OCI-LY3 (cell line): Measurements from ENCODE around the gene RECK.

Source experiments
- H2AFZ ChIP-seq: fragments of 200-600, 300-600 bp; shearing (Covaris generic); 2 replicates; pipeline ENCODE4 v1.6.0; 2014; ENCODE audit warnings: antibody characterized with exemption, low read depth, low read length
- H3K27ac ChIP-seq: fragments of 200-600, 300-600 bp; sonication (generic); 2 replicates; pipeline ENCODE4 v1.5.1; 2014; ENCODE audit warnings: mild to moderate bottlenecking, low read length, moderate library complexity, mixed read lengths
- H3K27me3 ChIP-seq: fragments of 200-600, 300-600 bp; sonication (generic); 2 replicates; pipeline ENCODE4 v1.6.1; 2014; ENCODE audit warnings: low read depth, low read length, mixed read lengths
- H3K36me3 ChIP-seq: fragments of 200-600, 300-600 bp; sonication (generic); replicated peaks from 2 replicates; pipeline ENCODE3; 2014; ENCODE audit warnings: low read depth, low read length, mixed read lengths
- H3K4me1 ChIP-seq: fragments of 300-600, 200-600 bp; sonication (generic); 2 replicates; pipeline ENCODE4 v1.6.1; 2014; ENCODE audit warnings: low read length, mixed read lengths
- H3K4me2 ChIP-seq: fragments of 200-600, 300-600 bp; sonication (generic); 2 replicates; pipeline ENCODE4 v1.6.1; 2014; ENCODE audit warnings: low read length, mixed read lengths
- H3K4me3 ChIP-seq: fragments of 300-600, 200-600 bp; sonication (generic); 2 replicates; pipeline ENCODE4 v1.5.1; 2014; ENCODE audit warnings: antibody characterized with exemption, mild to moderate bottlenecking, low read length, moderate library complexity
- H3K79me2 ChIP-seq: fragments of 300-600, 200-600 bp; shearing (Covaris generic); 2 replicates; pipeline ENCODE4 v1.6.1; 2014; ENCODE audit warnings: mild to moderate bottlenecking, low read length, mixed read lengths
- H3K9ac ChIP-seq: fragments of 300-600, 200-600 bp; shearing (Covaris generic); 2 replicates; pipeline ENCODE4 v1.6.0; 2014; ENCODE audit warnings: mild to moderate bottlenecking, low read length, moderate library complexity
- H3K9me3 ChIP-seq: fragments of 200-600, 300-600 bp; shearing (Covaris generic); 2 replicates; pipeline ENCODE4 v1.6.1; 2014; ENCODE audit warnings: low read length, mixed read lengths; ENCODE audit not compliant: insufficient read depth
- H4K20me1 ChIP-seq: fragments of 200-600, 300-600 bp; sonication (generic); 2 replicates; pipeline ENCODE4 v1.6.1; 2016; ENCODE audit warnings: low read length, mixed read lengths; ENCODE audit not compliant: insufficient read depth
- CTCF ChIP-seq: fragments of 200-600, 300-600 bp; sonication (generic); IDR thresholded peaks from 2 replicates; pipeline ENCODE4 v1.5.1; 2014; ENCODE audit warnings: antibody characterized with exemption, low read length, low read depth
- EZH2phosphoT487 ChIP-seq: fragments of 200-600 bp; shearing (Covaris generic); IDR thresholded peaks from 2 replicates; pipeline ENCODE4 v1.6.1; 2018; ENCODE audit warnings: antibody characterized with exemption, mixed run types, low read depth

RECK gene

GRCh38 chr9:36164372-36164771 lies 127.7 kb downstream of the RECK start:
- TF ChIP-seq CTCF (no peak), EZH2phosphoT487 (no peak)
- H3K4me3 ChIP-seq: no peak overlapping the region
- no peak overlapping the region; the same call in 1 of the 2 replicates for H2AFZ ChIP-seq
- H4K20me1 ChIP-seq: no peaks in the 10 kb centered on the region
- H3K9ac ChIP-seq: no peak overlapping the region
- peaks cover 14% of the 10 kb centered on the region for H3K27me3 ChIP-seq
- H3K79me2 ChIP-seq: no peaks in the 10 kb centered on the region
- H3K9me3 ChIP-seq: no peaks in the 10 kb centered on the region
- no peak overlapping the region for H3K27ac ChIP-seq
- no peak overlapping the region for H3K4me2 ChIP-seq
- H3K4me1 ChIP-seq: no peaks in the 10 kb centered on the region
- H3K36me3 ChIP-seq: no peaks in the 10 kb centered on the region

- Histone ChIP-seq H3K27me3 (peaks cover 14% of the 10 kb centered on the region), H3K79me2 (no peaks in the 10 kb centered on the region), H4K20me1 (no peaks in the 10 kb centered on the region), H3K4me1 (no peaks in the 10 kb centered on the region), H3K36me3 (no peaks in the 10 kb centered on the region), H3K4me3 (no peak overlapping the region), H3K9ac (no peak overlapping the region), H3K9me3 (no peaks in the 10 kb centered on the region), H2AFZ (no peak overlapping the region), H3K27ac (no peak overlapping the region), H3K4me2 (no peak overlapping the region)
- TF ChIP-seq CTCF (no peak), EZH2phosphoT487 (no peak)
Measured at GRCh38 chr9:36164989-36165388, 128.3 kb downstream of the RECK start.

- Histone ChIP-seq H3K9ac (no peak overlapping the region), H3K27me3 (peaks cover 14% of the 10 kb centered on the region), H3K4me1 (no peaks in the 10 kb centered on the region), H3K79me2 (no peaks in the 10 kb centered on the region), H3K4me2 (peak overlapping the region; percentile 81), H3K4me3 (peak overlapping the region; percentile 85), H3K9me3 (no peaks in the 10 kb centered on the region), H3K27ac (no peak overlapping the region), H3K36me3 (no peaks in the 10 kb centered on the region), H4K20me1 (no peaks in the 10 kb centered on the region), H2AFZ (peak overlapping the region; percentile 95)
- no peak for TF ChIP-seq EZH2phosphoT487
- no peak for TF ChIP-seq CTCF
Measured at GRCh38 chr9:36165826-36166167, 129.1 kb downstream of the RECK start.

- Histone ChIP-seq H3K4me2 (peak overlapping the region; percentile 81), H3K9ac (peak overlapping the region; percentile 40), H3K36me3 (no peaks in the 10 kb centered on the region), H3K27me3 (peaks cover 13% of the 10 kb centered on the region), H3K9me3 (no peaks in the 10 kb centered on the region), H3K4me1 (no peaks in the 10 kb centered on the region), H2AFZ (peak overlapping the region; percentile 95), H3K27ac (no peak overlapping the region), H3K79me2 (no peaks in the 10 kb centered on the region), H3K4me3 (peak overlapping the region; percentile 85), H4K20me1 (no peaks in the 10 kb centered on the region)
- TF ChIP-seq EZH2phosphoT487 (no peak), CTCF (peak; percentile 81)
Measured at GRCh38 chr9:36166168-36166927, 129.6 kb downstream of the RECK start.
